ENCODE measurements around the gene GLS.
A peak's percentile ranks its signal among the peaks of the same experiment; 100 is the strongest.
"Not testable (repeated sequence)": the region's sequence is repeated elsewhere in the genome, so short reads cannot be mapped to it uniquely, and the experiment has no call there.

The GLS gene

GRCh38 chr2:190856985-190857384, 23.6 kb upstream of the GLS start:
- DNase-seq (ENCODE audit: low spot score): no peak

- DNase-seq (ENCODE audit: low spot score): no peak
These were observed 21.8 kb upstream of the GLS start for GRCh38 chr2:190858817-190859216.

GRCh38 chr2:190859347-190860297, 21.0 kb upstream of the GLS start:
- DNase-seq (ENCODE audit: low spot score): no peak

- DNase-seq (ENCODE audit: low spot score): no peak
These were observed 19.5 kb upstream of the GLS start for GRCh38 chr2:190860985-190861680.

GRCh38 chr2:190862128-190862527, 18.5 kb upstream of the GLS start:
- not testable (repeated sequence) for DNase-seq (ENCODE audit: low spot score)

GRCh38 chr2:190862571-190862991, 18.0 kb upstream of the GLS start:
- DNase-seq (ENCODE audit: low spot score): no peak

- DNase-seq (ENCODE audit: low spot score): no peak
These were observed 16.7 kb upstream of the GLS start for GRCh38 chr2:190863946-190864345.

GRCh38 chr2:190864375-190864774, 16.2 kb upstream of the GLS start:
- no peak for DNase-seq (ENCODE audit: low spot score)

GRCh38 chr2:190867212-190867611, 13.4 kb upstream of the GLS start:
- DNase-seq (ENCODE audit: low spot score): no peak

GRCh38 chr2:190867832-190868231, 12.8 kb upstream of the GLS start:
- DNase-seq (ENCODE audit: low spot score): no peak

- no peak for DNase-seq (ENCODE audit: low spot score)
These were observed 10.9 kb upstream of the GLS start for GRCh38 chr2:190869721-190870120.

GRCh38 chr2:190873451-190873850, 7.2 kb upstream of the GLS start:
- DNase-seq (ENCODE audit: low spot score): not testable (repeated sequence)

- DNase-seq (ENCODE audit: low spot score): no peak
These were observed 4.7 kb upstream of the GLS start for GRCh38 chr2:190875891-190876290.

GRCh38 chr2:190876631-190877030, 4.0 kb upstream of the GLS start:
- DNase-seq (ENCODE audit: low spot score): no peak

- DNase-seq (ENCODE audit: low spot score): no peak
These were observed 3.2 kb upstream of the GLS start for GRCh38 chr2:190877436-190877835.

GRCh38 chr2:190879474-190880377, 895 bp upstream of the GLS start:
- DNase-seq (ENCODE audit: low spot score): peak; percentile 25

- DNase-seq (ENCODE audit: low spot score): no peak
These were observed 520 bp downstream of the GLS start for GRCh38 chr2:190881084-190881597.

GRCh38 chr2:190881598-190882410, 1.2 kb downstream of the GLS start:
- DNase-seq (ENCODE audit: low spot score): peak; percentile 78

GRCh38 chr2:190882411-190882766, 1.8 kb downstream of the GLS start:
- peak; percentile 69 for DNase-seq (ENCODE audit: low spot score)

GRCh38 chr2:190882856-190883582, 2.4 kb downstream of the GLS start:
- DNase-seq (ENCODE audit: low spot score): peak; percentile 46

Measured in pons (tissue), 1 donor.